Measurements from ENCODE around the gene SLC22A12.

SLC22A12 gene

DNA sequence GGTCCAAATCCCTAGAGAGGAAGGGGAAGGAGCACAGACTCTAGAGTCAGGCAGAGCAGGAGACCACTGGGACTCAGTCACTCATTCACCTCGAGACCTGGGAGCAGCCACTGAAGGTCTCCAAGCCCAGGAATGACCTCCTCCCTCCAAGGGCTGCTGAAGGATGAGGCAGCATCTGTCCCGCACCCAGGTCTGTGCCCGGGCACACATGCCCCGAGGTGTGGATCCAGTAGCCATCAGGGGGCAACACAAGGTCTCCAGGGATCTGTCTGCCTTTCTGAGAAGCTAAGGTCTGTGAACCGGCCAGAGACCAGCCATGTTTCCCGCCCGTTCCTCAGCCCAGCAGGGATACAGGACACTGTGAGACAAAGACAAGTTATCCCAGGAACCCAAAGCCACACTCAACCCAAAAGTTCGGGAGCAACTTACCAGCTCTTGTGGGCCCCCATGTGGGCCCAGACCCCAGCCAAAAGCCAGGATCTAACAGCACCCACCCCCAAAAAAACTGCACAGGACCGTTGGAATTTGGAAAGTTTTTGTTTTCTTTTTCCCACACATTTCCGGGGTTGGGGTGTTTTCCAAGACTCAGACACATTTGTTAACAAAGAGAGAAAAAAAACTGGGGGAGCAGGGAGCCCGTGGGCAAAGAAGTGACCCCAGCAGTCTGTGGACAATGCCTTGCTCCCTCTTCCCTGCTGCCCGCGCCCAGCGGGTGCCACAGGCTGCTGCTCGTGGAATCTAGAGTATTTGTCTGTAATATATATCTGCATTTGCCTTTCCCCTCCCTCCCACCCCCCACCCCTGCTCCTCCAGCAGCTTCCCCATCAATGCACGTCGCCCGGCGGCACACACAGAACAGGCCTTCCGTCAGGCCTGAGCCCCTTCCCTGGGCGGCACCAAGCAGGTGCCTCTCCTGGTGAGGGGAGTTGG, 14.9 kb downstream of the SLC22A12 start:
- DNase-seq = no peak

DNA sequence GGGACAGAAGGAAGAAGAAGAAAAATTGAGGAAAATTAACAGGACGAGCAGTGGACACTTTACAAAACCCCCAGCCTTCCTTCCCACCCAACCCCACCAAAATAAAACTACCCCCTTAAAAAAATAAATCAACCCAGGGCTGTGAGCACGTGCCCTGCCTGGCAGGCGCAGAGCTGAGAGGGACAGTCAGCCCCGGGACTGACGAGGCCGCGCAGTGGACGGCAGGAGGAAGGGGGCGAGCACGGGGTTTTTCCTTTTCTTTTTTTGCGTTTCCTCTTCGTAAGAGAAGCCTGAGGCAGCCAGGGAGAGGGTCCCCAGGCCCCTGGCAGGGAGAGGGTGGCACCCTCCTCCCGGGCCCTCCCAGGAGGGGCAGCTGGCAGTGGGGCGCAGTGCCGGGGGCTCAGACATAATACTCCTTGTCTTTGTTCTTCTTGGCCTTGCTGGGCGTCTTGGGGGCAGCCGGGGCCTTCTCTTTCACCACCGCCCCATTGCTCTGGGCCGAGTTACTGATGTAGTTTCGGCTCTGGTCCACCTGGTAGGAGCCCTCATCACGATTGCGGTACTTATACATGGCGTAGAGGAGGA, 15.9 kb downstream of the SLC22A12 start:
- no peak for DNase-seq

DNA sequence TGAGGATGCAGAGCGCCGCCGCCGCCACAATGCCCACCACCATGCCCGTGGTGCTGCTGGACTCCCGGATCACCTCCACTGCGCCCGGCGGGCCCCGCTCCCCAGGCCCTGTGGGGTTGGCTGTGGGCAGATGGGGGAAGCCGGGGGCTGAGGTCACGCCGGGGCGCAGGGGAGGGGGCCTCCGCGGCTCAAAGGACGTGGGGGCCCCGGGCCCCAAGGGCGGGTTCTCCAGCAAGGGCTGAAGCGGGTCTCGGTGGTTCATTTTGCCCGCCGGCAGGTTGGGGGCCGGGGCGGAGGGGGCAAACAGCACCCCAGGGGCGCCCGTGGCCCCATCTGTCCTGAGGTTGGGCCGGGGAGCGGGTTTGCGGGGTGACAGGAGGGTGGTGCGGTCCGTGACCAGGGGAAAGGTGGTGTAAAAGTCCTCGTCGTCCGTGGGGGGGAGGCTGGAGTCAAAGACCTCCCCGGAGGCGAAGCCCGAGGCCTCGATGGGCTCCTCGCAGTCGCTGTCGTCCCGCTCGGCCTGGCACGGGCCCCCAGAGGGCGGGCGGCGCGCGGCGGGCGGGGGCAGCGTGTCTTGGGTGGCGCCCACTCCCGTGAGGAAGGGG, 16.5 kb downstream of the SLC22A12 start:
- no peak for DNase-seq

DNA sequence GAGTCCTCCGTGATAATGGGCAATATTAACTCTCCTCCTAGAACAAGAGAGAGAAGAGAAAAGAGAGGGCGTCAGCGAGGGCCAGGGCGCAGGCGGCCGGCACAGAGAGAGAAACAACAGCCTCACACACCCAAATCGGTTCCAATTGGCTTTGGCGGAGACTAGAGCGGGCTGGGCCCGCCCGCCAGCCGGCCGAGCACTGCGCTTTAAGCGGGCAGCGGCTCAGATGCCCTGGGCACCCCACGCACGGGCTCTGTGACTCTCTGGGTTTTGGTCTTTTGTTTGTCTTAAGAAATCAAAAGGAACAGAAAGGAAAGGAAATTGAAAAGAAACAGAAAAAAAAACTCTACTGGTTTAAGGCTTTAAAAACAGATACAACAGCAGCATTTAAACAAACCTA, 17.0 kb downstream of the SLC22A12 start:
- DNase-seq = no peak

DNA sequence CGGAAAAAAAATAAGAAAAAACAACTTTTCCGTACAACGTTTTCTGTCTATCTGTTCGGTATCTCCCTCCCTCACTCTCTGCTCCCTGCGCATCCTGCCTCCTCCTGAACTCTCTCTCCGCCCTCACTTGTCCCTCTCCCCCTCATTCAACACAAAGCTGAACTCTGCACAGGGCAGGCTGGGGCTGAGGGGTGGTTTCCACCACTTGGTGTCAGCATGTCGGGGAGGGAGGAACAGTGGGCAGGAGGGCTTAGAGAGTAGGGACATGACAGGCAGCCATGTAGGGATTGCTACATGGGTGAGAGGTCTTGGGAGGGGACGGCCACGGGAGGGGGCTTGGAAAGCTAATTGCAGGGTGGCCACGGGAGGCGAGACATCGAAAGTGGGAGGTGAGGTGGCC, 17.6 kb downstream of the SLC22A12 start:
- no peak for DNase-seq

DNA sequence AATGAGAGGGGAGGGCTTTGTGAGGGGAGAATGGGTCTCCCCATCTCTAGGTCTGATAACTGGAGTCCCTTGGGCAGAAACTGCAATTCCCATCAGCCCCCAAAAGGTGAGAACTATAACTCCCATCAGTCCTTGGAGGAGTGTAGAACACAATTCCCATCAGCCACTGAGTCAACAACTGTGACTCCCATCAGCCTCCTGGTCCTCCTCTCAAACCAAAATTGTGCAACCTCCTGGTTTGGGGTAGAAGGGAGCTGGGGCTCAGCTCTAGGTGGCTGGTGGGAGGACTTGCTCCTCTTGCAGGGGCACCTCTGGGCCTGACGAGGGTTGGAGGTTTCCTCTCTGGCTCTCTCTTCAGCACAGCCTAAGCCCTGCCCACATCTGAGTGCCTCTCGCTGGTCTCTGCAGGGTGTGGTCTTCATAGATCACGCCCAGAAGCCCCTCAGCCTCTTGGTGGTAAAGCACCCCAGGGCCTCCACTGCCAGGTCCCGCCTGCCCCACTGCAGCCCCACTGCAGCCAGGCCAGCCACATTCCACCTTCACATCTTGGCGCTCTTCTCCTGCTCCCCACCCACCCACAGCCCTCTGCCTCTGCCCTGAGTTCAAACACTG, 18.5 kb downstream of the SLC22A12 start:
- no peak for DNase-seq

DNA sequence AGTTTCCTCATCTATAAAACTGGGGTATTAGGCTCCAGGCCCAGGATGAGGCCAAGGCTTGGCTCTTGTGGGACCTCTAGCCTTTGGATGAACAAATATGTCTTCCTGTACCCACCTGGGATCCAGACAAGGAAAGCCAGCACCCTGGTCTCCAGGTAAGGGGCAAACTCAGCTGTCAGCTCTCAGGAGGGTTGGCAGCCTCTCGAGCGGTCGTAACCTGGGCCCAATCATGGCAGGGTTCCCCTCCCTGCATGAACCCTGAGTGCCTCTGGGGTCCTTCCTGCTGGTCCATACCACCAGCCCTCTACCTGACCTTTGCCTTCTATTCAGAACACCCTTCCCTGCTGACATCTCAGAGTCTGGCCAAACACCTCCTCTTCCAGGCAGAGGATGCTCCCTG, 19.6 kb downstream of the SLC22A12 start:
- DNase-seq = no peak

DNA sequence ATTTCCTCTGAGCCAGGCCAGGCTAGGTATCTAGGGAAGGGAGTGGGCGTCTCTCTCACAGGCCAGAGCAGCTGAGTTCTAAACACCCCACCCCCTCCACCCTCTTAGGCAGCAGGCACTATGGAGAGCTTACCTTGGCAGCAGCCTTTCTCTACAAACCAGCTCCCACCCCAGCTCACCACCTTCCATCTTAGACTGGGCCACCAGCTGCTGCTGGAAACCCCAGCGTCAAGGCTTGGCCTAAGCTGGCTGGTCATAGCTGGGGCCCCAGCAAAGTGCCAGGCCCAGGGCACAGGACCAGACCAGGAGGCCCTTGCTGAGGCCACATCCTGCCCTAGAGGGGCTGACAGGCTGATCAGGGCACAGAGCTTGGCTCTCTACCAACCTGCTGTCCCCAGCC, 20.2 kb downstream of the SLC22A12 start:
- DNase-seq = no peak

DNA sequence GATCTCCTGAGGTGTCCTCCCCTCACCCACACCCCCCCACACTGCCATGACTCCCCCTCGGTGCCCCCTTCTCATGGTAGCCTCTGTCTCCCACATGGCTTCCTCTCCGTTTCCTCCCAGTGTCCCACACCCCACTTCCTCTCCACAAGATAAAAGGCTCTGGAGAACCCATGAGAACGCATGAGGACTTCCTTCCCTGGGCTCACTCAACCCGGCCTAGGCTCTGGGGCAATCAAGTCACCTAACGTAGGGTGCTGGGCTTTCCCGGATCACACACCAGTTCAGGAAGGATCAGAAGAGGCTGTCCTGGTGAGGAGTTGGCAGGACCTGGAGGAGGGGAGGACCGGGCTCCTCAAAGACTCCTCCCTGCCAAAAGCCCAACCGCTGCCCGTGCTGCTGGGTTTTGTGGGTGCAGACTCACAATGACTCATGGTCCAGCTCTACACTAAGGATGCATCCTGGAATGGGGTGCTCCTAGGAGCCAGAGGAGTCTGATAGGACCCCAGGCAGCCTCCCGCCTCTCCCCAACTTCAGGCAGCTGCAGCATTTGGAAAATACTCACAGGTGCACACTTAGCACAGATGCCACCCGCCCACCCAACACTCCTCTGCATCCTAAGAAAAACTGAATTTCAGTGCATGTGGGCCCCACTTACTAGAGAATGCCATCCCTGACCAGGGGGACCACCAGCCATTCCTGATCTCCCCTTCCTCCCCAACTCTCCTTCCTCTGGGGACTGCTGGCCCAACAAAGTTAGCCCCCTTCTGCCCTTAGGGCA, 21.0 kb downstream of the SLC22A12 start:
- DNase-seq = no peak

DNA sequence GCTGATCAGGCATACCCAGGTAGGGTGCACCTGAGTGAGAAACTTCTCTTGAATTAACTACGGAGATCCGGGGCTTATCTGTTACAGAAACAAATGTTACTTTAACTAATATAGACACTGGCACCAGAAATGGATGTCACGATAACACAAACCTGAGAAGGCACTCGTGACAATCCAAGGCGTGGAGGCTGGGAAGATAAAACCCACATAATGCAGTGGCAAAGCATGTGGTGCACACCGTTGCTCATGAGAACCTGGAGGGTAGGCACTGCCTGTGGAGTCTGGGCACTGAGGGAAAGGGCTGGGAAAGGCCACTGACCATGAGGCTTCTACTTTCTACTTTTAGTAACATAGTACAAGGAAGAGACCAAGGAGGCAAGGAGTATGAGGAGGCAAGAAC, 22.6 kb downstream of the SLC22A12 start:
- DNase-seq = no peak

DNA sequence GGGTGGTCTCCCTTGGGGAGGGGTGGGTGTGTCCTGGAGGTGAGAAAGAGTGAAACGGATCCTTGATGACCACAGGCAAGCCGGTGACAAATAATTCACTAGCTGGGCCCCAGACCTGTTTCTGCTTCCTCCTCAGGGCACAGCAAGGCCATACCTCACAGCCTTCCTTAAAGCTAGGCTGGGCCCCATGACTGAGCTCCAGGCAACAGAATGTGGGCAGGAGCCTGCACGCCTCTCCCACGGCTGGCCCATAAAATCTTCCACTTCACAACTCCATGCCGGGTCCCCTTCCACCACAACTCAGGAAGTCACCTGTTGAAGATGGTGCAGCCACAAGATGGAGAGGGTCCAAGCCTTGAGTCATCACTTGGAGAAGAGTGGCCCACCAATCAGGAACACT, 23.9 kb downstream of the SLC22A12 start:
- DNase-seq = no peak

DNA sequence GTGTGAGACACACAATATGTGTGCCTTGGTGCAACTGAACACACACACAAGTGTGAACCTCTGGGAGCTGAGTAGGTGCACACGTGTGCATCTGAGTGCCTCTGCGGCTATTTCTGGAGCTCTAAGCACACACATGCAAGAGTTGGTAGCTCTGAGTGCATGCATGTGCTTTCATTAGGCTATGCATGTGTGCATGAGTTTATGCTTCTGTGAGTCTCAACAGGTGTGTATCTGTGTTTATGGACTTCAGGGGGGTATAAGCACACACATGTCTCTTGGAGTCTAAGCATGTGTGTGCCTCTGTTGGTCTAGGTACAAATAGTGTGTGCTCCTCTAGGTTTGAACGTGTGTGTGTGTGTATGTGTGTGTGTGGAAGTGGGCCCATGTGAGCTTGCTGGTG, 25.8 kb downstream of the SLC22A12 start:
- no peak for DNase-seq

DNA sequence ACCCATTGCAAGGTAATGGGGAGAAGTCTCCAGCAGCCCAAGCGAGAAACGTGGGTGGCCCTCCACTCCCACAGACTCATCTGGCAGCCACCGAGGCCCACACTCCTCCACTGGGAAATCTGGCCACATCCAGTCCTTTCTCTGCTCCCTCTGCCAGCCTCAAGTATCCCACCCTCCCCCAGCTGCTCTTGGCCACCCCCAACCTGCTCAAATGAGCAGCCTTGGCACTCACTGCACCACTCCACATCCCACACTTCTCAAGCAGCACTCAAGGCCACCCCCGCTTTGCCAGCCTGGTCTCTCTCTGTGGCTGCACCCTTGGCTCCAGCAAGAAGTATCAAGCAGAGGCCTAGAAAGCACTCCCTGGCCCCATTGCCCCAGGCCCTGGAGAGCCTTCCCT, 28.2 kb downstream of the SLC22A12 start:
- no peak for DNase-seq

DNA sequence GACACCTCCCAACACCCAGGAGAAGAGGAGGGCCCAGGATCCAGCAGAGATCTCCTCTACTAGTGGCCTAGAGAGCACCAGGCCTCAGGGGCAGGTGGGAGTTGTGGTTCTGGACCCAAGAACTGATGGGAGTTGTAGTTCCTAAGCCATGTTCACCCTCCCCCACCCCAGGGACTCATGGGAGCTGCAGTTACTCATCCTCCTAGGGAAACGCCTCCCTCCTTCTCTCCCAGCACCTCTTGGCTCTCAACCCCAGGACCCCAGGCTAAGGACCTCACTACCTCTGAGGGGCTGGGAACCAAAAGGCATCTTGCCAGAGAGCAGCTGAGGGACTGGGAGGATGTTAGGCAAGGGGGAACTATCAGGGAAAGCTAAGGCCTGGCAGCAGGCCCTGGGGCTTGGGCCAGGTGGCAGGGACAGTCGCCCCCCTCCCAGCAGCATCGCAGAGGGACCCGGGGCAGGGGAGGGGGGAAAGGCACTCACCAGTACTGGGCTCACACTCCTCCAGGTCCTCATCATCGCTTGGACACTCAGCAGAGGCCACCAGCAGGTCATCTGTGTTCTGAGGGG, 28.9 kb downstream of the SLC22A12 start:
- DNase-seq = peak; percentile 39

DNA sequence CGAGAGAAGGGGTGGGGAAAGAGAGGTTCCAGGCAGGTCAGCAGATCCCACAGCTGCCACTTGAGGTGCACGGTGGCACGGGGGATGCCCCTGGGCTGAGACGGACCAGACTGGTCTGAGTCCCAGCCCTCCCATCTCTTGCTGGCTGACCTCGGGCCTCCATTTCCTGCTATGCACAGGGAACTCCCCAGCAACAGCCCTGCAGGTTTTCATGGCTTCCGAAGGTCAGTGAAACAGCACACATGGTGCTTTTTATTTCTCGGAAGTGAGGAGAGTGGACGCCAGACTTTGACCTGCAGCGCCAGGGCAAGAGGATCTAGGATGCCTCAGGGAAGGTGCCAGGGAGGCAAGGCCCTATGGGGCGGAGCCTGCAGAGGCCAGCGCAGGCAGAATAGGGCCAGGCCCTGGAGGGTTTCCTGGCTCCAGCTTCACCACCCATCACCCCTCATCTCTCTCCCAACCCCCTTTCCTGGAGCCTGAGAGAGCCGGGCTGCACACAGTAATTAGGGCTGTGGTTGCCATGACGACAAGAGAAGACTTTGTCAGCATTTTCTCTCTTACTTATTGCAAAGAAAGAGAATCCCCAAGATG, 29.5 kb downstream of the SLC22A12 start:
- DNase-seq = no peak

DNA sequence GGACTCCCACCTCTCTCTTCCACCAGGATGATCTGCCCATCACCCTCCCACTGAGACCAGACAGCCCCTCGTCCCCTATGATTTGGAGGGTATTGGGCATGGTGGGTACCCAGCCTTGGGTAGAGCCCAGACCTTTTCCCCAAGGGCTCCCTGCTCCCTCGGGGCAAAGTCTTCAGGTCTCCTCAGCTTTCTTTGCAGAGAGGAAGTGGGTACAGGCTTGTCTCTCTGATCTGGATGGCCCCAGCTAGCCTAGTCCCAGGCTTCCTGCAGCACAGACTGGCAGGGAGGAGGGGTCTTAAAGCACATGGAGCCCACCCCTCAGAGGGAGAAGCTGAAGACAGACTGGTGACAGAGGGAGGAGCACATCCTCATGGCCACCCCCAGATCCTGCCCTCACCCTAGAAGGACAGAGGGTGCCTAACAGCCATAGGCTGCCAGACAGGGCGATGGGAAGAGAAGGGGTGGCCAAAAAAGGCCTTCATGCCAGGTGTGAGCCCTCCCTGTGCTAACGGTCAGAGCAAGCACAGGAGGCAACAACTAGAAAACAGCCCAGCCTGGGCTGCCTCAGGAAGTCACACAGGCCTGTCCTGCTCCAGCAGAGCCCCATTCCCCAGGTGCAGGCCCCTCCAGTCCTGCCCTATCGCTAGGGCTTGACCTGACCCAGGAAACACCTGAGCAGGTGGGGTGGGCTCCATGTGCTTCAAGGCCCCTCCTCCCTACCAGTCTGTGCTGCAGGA, 30.4 kb downstream of the SLC22A12 start:
- no peak for DNase-seq

DNA sequence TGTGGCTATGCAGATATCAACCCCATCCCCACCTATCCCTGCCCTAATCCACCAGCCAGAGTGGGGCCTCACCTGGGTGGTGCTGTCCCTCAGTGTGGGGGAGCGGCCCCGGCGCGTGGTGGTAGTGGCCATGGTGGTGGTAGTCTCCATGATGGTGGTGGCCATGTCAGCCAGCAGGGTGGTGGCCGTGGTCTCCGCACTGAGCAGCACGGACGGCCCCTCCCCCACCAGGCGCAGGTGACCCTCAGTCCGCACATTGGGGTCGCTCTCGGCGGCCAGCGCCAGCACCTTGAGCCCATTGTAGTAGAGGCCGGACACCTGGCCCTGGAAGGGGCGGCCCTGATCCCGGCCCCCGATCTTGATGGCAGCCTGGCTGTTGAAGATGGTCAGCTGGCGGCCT, 31.7 kb downstream of the SLC22A12 start:
- no peak for DNase-seq

DNA sequence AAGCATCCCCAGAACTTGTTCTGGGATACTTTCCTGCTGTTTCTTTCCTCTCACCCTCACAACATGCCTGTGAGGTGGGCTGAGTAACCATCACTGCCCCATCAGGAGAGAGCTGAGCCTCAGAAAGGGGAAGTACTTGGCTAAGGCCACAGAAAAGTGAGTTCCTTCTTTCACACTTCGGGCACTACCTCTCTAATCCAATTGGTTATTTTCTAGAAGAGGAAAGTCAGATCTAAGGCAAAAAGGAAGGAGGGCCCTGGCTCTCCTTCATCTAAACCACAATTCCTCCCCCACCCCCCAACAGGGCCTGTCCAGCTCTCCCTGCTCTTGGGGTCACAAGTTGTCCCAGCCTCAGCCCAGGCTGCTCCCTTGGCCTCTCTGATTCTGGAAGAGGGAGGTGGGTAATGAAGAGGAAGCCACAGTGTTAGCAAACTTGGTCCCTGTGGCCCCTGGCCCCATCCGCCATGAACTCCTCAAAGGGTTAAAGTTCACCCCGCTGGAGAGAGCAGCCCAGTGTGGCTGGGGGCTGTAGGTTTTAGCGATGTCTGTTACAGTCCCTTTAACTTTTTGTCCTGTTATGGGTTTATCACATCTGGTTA, 34.0 kb downstream of the SLC22A12 start:
- no peak for DNase-seq

DNA sequence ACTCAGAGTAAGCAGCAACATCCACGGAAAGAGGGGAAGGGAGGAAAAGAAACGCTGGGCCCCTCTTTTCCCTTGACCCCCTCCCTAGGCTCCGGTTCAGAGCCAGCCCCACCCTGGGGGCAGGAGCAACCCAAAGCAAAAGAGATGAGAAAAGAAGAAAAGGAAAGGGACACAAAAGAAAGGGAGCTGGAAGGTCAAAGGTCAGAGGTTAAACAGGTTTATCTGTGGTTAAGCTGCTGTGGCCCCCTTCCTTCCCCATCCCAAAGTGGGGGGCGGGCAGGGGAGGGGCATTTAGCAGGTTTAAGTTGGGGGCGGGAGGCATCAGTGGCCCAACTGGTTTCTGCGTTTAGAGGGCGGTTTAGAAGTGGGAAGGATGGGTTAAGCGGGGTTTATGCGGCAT, 35.6 kb downstream of the SLC22A12 start:
- no peak for DNase-seq

DNA sequence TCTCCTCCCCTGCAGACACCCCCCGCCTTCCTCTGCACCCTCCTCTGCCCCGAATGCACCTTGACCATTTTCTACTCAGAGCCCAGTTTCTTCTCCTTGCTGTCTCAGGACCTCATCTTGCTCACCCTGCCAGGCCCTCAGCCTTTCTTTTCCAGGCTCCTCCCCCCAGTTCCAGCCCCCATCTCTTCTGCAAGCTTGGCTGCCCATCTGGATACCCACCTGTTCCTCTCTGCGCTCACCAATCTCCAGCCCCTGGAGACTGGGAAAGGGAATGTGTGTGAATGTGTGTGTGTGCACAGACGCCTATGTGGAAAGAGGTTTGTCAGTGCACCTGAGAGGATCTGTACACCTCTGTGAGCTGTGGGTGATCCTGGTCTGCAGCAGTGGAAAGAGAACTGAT, 36.4 kb downstream of the SLC22A12 start:
- DNase-seq = no peak

DNA sequence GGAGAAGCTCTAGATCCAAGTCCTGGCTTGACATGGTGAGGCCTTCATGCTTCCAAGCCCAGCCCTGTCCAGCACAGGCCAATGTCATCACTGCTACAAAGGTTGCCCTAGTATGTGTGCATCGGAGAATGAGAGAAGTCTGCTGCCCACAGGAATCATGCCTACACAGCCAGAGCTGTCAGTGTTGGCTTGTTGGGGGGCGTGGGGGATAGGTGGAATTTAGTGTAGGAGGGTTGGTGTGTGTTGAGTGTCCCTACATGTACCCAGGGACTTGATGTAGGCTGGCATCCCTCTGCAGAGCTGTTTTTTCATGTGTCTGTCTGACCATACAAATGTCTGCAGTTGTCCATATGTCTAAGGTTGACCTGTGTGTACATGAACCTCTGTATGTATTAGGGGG, 37.6 kb downstream of the SLC22A12 start:
- no peak for DNase-seq

Measured in NCI-H446 treated with DMSO at 0.1 percent for 48 hours (cell line).